Activated CD4-positive, alpha-beta memory T cell treated with anti-CD3 and anti-CD28 coated beads, Interleukin-2, amount 10 ng/mL, durations not matched to agents 7 days and 5 days (primary cell): ENCODE measurements around the gene DDX43. TPM values are rescaled to one million over a fixed set of nuclear protein-coding genes. Genes with fewer than 3 reads are reported as not detected.

Experiments
- CTCF ChIA-PET: fragments of 350-600 bp; sonication (Branson Sonifier 250); formaldehyde crosslinking; loops from one replicate; lab custom pipeline; 2021; ENCODE audit warnings: antibody characterized with exemption, inconsistent platforms; lab: Charles Lee
- POLR2A ChIA-PET: fragments of 350-600 bp; sonication (Branson Sonifier 250); formaldehyde crosslinking; loops from one replicate; lab custom pipeline; 2021; ENCODE audit warnings: antibody characterized with exemption; lab: Charles Lee
- DNase-seq: peaks from one replicate; pipeline ENCODE4 v3.0.0-alpha.2; 2020
- H3K27ac Mint-ChIP-seq: one replicate; pipeline ENCODE4 v1.8.0; 2021; ENCODE audit warnings: mild to moderate bottlenecking, mixed read lengths
- H3K27me3 Mint-ChIP-seq: one replicate; pipeline ENCODE4 v1.8.0; 2021; ENCODE audit warnings: mixed read lengths
- H3K36me3 Mint-ChIP-seq: one replicate; pipeline ENCODE4 v1.8.0; 2021; ENCODE audit warnings: low read depth, mixed read lengths
- H3K4me1 Mint-ChIP-seq: one replicate; pipeline ENCODE4 v1.8.0; 2021; ENCODE audit warnings: mixed read lengths
- H3K4me3 Mint-ChIP-seq: one replicate; pipeline ENCODE4 v1.8.0; 2021; ENCODE audit warnings: mild to moderate bottlenecking, mixed read lengths
- H3K9me3 Mint-ChIP-seq: one replicate; pipeline ENCODE4 v1.8.0; 2021; ENCODE audit warnings: mixed read lengths
- total RNA-seq, 2 experiments: library from RNA; stranded (reverse); gene quantifications; one replicate each; pipeline ENCODE4 v1.2.3, GENCODE V29; 2021

Gene DDX43
- total RNA-seq = under 1 TPM; 0.80 to 0.88 TPM

GRCh38 chr6:73394577-73395354 is at the start of gene DDX43:
Gene DDX43, plus strand, starts transcription at chr6:73394828. Its CDS starts 78 bp downstream, at chr6:73394906.
- H3K4me1 Mint-ChIP-seq = peaks cover 21% of the 10 kb centered on the region
- no peaks in the 10 kb centered on the region for H3K9me3 Mint-ChIP-seq
- DNase-seq = peak; percentile 45
- ChIA-PET POLR2A (interaction anchor here (1.0 to 3.1 kb wide), 3 partner anchors 45 to 126 kb away, joined by 3 to 8 read pairs (median 4); partner anchors contain the start of gene EEF1A1), CTCF (interaction anchor here (0.6 to 1.2 kb wide), 4 partner anchors 20 to 186 kb away, joined by 3 read pairs; partner anchors contain the start of gene MTO1)
- peak within 1 kb of the TSS; percentile 69 for H3K27ac Mint-ChIP-seq
- H3K36me3 Mint-ChIP-seq = peaks cover 26% of the 10 kb centered on the region
- H3K27me3 Mint-ChIP-seq = no peaks in the 10 kb centered on the region
- H3K4me3 Mint-ChIP-seq = peak within 1 kb of the TSS; percentile 64

DNA sequence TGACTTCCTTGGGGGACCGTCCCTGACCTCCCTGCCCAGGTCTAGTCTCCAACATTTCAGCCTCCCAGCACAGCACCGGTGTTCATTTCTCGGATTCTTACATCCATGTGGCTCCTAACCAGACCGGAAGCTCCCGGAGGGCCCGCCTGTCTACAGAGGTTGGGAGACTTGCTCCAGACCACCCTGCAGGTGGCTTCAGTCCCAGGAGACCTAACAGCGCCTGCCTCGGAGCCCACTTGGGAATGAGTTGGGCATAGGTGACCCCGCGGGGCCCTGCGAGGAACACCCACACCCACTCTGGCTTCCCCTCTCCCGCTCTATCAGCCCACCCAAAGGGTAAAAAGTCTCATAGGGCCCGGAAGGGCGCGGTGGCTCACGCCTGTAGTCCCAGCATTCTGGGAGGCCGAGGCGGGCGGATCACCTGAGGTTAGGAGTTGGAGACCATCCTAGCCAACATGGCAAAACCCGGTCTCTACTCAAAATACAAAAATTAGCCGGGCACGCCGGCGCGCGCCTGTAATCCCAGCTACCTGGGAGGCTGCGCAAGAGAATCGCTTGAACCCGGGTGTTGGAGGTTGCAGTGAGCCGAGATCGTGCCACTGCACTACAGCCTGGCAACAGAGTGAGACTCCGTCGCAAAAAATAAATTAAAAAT is 46.0 kb upstream of the DDX43 start:
- H3K4me3 Mint-ChIP-seq = no peak overlapping the region
- no peaks in the 10 kb centered on the region for H3K36me3 Mint-ChIP-seq
- POLR2A ChIA-PET = interaction anchor here (1.4 kb wide), 1 partner anchor 40 kb away, joined by 3 read pairs; no protein-coding TSS in a partner anchor
- no peaks in the 10 kb centered on the region for H3K4me1 Mint-ChIP-seq
- CTCF ChIA-PET = no interaction called here
- no peak overlapping the region for H3K27ac Mint-ChIP-seq
- peaks cover 46% of the 10 kb centered on the region for H3K27me3 Mint-ChIP-seq
- no peak for DNase-seq
- no peaks in the 10 kb centered on the region for H3K9me3 Mint-ChIP-seq

- Mint-ChIP-seq H3K27me3 (peaks cover 45% of the 10 kb centered on the region), H3K9me3 (no peaks in the 10 kb centered on the region), H3K4me1 (no peaks in the 10 kb centered on the region), H3K27ac (no peak overlapping the region), H3K4me3 (no peak overlapping the region), H3K36me3 (no peaks in the 10 kb centered on the region)
- no peak for DNase-seq
- POLR2A ChIA-PET = interaction anchor here (1.4 kb wide), 1 partner anchor 40 kb away, joined by 3 read pairs; no protein-coding TSS in a partner anchor
- CTCF ChIA-PET = no interaction called here
Measured at GRCh38 chr6:73349311-73349710, 45.3 kb upstream of the DDX43 start.

GRCh38 chr6:73353636-73354593 is 40.7 kb upstream of the DDX43 start, which contains the start of gene DPPA5:
Gene DPPA5, minus strand, starts transcription at chr6:73354276. Its CDS starts 51 bp downstream, at chr6:73354225.
- DNase-seq = no peak
- Mint-ChIP-seq H3K27ac (no peak within 1 kb of the TSS), H3K9me3 (no peaks in the 10 kb centered on the region)

GRCh38 chr6:73362358-73362757 is 32.3 kb upstream of the DDX43 start, which contains the start of gene KHDC3L:
Gene KHDC3L, plus strand, starts transcription at chr6:73362658. Its CDS starts 72 bp downstream, at chr6:73362730.
- POLR2A ChIA-PET = no interaction called here

More at GRCh38 chr6:73353636-73354593, 40.7 kb upstream of the DDX43 start, which contains the start of gene DPPA5:
- Mint-ChIP-seq H3K27me3 (peaks cover 30% of the 10 kb centered on the region), H3K4me1 (no peaks in the 10 kb centered on the region), H3K36me3 (no peaks in the 10 kb centered on the region), H3K4me3 (no peak within 1 kb of the TSS)
- ChIA-PET CTCF (no interaction called here), POLR2A (no interaction called here)

DNA sequence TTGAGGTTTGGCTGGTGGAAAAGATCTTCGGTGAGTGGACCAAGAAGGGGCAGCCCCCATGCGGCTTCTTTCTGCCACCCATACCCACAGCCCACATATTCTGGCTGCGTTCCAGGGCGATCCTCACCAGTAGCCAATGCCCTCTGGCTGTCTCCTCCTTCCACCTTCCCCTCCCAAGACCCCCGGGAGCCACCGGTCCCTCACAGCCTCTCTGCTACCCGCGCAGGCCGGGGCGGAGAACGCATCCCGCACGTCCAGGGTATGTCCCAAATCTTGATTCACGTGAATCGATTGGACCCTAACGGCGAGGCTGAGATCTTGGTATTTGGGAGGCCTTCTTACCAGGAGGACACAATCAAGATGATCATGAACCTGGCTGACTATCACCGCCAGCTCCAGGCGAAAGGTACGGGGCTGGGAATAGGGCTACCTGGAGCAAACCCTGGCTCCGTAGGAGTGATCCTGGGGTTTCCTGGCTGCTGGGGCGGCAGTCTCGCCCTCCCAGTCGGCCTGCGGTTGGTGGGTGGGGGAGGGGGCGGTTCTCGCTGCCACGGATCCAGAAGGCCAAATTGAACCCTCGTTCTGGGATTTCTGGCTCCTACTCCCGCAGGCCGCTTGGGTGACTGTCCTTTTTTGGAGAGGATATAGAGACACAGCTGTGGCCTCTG is 31.6 kb upstream of the DDX43 start:
- no peaks in the 10 kb centered on the region for H3K36me3 Mint-ChIP-seq
- CTCF ChIA-PET = no interaction called here
- H3K27me3 Mint-ChIP-seq = peaks cover 3% of the 10 kb centered on the region
- no peak for DNase-seq
- POLR2A ChIA-PET = no interaction called here
- no peak overlapping the region for H3K4me3 Mint-ChIP-seq
- H3K9me3 Mint-ChIP-seq = no peaks in the 10 kb centered on the region
- H3K4me1 Mint-ChIP-seq = no peaks in the 10 kb centered on the region
- H3K27ac Mint-ChIP-seq = no peak overlapping the region

More at GRCh38 chr6:73362358-73362757, 32.3 kb upstream of the DDX43 start, which contains the start of gene KHDC3L:
- Mint-ChIP-seq H3K36me3 (no peaks in the 10 kb centered on the region), H3K27ac (no peak within 1 kb of the TSS), H3K4me1 (no peaks in the 10 kb centered on the region), H3K27me3 (peaks cover 4% of the 10 kb centered on the region), H3K4me3 (no peak within 1 kb of the TSS), H3K9me3 (no peaks in the 10 kb centered on the region)
- CTCF ChIA-PET = no interaction called here
- DNase-seq = no peak

DNA sequence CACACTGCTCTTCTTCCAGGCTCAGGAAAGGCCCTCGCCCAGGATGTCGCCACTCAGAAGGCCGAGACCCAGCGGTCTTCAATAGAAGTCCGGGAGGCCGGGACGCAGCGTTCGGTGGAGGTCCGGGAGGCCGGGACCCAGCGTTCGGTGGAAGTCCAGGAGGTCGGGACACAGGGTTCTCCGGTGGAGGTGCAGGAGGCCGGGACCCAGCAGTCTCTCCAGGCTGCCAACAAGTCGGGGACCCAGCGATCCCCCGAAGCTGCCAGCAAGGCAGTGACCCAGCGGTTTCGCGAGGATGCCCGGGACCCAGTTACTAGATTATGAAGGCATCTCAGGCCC is 31.1 kb upstream of the DDX43 start:
- Mint-ChIP-seq H3K9me3 (no peaks in the 10 kb centered on the region), H3K4me1 (no peaks in the 10 kb centered on the region), H3K27ac (no peak overlapping the region), H3K36me3 (no peaks in the 10 kb centered on the region), H3K27me3 (peaks cover 3% of the 10 kb centered on the region), H3K4me3 (no peak overlapping the region)
- POLR2A ChIA-PET = no interaction called here
- CTCF ChIA-PET = no interaction called here
- DNase-seq = no peak

DNA sequence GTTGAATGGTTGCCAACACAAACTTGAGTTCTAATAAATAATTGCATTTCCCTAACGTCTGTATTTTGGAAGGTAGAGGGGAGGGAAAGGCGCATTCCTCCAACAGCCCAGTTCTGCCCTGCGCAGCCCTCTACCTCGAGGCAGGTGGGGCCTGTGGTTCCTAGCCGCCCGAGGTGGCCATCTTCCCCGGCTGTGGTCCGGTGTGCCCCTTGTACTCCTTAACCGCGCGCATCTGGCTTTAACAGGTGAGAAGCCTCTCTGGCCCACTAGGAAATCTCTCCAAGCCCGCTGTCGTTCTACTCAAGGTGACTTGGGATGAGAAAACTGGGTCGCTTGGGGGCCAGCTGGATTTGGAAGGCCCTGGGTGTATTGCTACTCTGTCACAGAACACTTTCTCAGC is 30.5 kb upstream of the DDX43 start:
- no peak for DNase-seq
- POLR2A ChIA-PET = no interaction called here
- no peak overlapping the region for H3K4me3 Mint-ChIP-seq
- H3K36me3 Mint-ChIP-seq = no peaks in the 10 kb centered on the region
- no peaks in the 10 kb centered on the region for H3K9me3 Mint-ChIP-seq
- peaks cover 3% of the 10 kb centered on the region for H3K27me3 Mint-ChIP-seq
- no peak overlapping the region for H3K27ac Mint-ChIP-seq
- no peaks in the 10 kb centered on the region for H3K4me1 Mint-ChIP-seq
- CTCF ChIA-PET = no interaction called here

DNA sequence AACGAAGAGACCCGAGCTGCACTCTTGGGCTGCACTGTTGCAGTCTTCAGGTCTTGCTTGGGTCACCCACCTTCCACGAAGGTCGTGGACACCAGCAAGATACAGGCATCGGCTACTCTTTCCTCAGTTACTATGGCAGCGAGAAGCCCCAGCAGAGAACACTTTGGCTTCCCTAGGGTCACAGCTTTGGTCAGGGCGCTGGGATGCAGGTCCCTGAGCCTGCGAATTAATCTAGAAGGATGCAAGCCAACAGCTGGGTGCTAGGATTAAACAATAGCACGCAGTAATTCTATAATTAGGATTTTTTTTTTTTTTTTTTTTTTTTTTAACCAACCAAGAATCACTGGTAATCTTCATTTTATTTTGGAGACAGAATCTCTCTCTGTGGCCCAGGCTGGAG is 30.1 kb upstream of the DDX43 start:
- POLR2A ChIA-PET = no interaction called here
- DNase-seq = no peak
- CTCF ChIA-PET = interaction anchor here (1.0 kb wide), 1 partner anchor 41 kb away, joined by 3 read pairs; no protein-coding TSS in a partner anchor
- Mint-ChIP-seq H3K4me3 (no peak overlapping the region), H3K27me3 (peaks cover 3% of the 10 kb centered on the region), H3K27ac (no peak overlapping the region), H3K36me3 (no peaks in the 10 kb centered on the region), H3K9me3 (no peaks in the 10 kb centered on the region), H3K4me1 (no peaks in the 10 kb centered on the region)

DNA sequence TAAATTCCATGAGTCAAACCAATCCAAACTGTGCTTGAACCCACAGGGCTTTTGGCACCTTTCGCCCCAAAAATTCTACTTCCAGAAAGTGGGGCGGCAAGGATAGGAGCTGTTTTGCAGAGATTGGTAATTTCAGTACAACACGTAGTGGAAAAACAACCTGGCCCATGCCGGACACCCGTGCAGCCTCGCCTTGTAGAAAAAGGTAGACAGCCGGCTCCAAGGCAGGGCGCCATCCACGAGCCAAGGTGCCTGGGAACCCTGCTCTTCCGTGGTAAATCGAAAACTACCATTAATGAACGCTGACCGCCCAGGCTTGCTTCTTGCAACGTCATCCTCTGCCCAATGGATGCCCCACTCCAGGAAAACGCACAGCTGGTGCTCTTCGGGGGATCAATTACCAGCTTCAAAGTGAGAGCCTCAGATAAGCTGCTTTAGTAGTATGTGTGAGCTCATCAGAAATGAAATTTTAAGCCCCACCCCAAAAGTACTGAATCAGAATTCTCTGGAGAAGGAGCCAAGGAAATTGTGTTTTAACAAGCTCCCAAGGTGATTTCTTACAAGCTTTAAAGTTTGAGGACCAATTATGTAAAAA is 26.8 kb upstream of the DDX43 start:
- ChIA-PET POLR2A (no interaction called here), CTCF (no interaction called here)
- Mint-ChIP-seq H3K27ac (no peak overlapping the region), H3K36me3 (no peaks in the 10 kb centered on the region), H3K4me3 (no peak overlapping the region), H3K4me1 (no peaks in the 10 kb centered on the region), H3K9me3 (no peaks in the 10 kb centered on the region), H3K27me3 (peaks cover 3% of the 10 kb centered on the region)
- DNase-seq = no peak

- Mint-ChIP-seq H3K9me3 (no peaks in the 10 kb centered on the region), H3K27ac (no peak overlapping the region), H3K4me3 (no peak overlapping the region), H3K4me1 (no peaks in the 10 kb centered on the region), H3K27me3 (peaks cover 3% of the 10 kb centered on the region), H3K36me3 (no peaks in the 10 kb centered on the region)
- no peak for DNase-seq
- ChIA-PET POLR2A (no interaction called here), CTCF (no interaction called here)
Measured at GRCh38 chr6:73368675-73369074, 26.0 kb upstream of the DDX43 start.

GRCh38 chr6:73369157-73369556 is 25.5 kb upstream of the DDX43 start:
- POLR2A ChIA-PET = no interaction called here
- H3K4me3 Mint-ChIP-seq = no peak overlapping the region
- CTCF ChIA-PET = no interaction called here
- DNase-seq = no peak
- no peaks in the 10 kb centered on the region for H3K9me3 Mint-ChIP-seq
- no peak overlapping the region for H3K27ac Mint-ChIP-seq
- no peaks in the 10 kb centered on the region for H3K4me1 Mint-ChIP-seq
- peaks cover 3% of the 10 kb centered on the region for H3K27me3 Mint-ChIP-seq
- no peaks in the 10 kb centered on the region for H3K36me3 Mint-ChIP-seq
